SK-N-SH treated with all-trans-retinoic acid at 6 μM for 48 hours (cell line): Measurements from ENCODE around the gene B3GAT3.
"Not testable (repeated sequence)": the region's sequence is repeated elsewhere in the genome, so short reads cannot be mapped to it uniquely, and the experiment has no call there.

Experiments used
- ATAC-seq: fragments of 200-7000 bp; cut with Tn5 transposase; 3 replicates; pipeline ENCODE4 v1.9.1; 2020; ENCODE audit warnings: mild to moderate bottlenecking, moderate library complexity
- CREB5 ChIP-seq: fragments of 250-450 bp; sonication (Bioruptor Pico); IDR thresholded peaks from 2 replicates; pipeline ENCODE4 v1.5.1; 2020; ENCODE audit warnings: low read depth, mild to moderate bottlenecking, moderate library complexity
- CSDC2 ChIP-seq: fragments of 250-450 bp; sonication (Bioruptor Pico); IDR thresholded peaks from 2 replicates; pipeline ENCODE4 v1.5.0; 2020; ENCODE audit warnings: mild to moderate bottlenecking, moderate library complexity
- CSRNP3 ChIP-seq: fragments of 250-450 bp; sonication (Bioruptor Pico); IDR thresholded peaks from 2 replicates; pipeline ENCODE4 v1.5.1; 2021; ENCODE audit warnings: mild to moderate bottlenecking, moderate library complexity
- ESRRG ChIP-seq: fragments of 250-450 bp; sonication (Bioruptor Pico); IDR thresholded peaks from 2 replicates; pipeline ENCODE4 v1.6.1; 2021; ENCODE audit warnings: mild to moderate bottlenecking
- GLIS3 ChIP-seq: fragments of 250-450 bp; sonication (Bioruptor Pico); IDR thresholded peaks from 2 replicates; pipeline ENCODE4 v1.5.0; 2020; ENCODE audit warnings: mild to moderate bottlenecking, moderate library complexity
- ISL1 ChIP-seq: fragments of 250-450 bp; sonication (Bioruptor Pico); IDR thresholded peaks from 2 replicates; pipeline ENCODE4 v2.1.2; 2022; ENCODE audit warnings: mild to moderate bottlenecking, moderate library complexity
- OSR1 ChIP-seq: fragments of 250-450 bp; sonication (Bioruptor Pico); IDR thresholded peaks from 2 replicates; pipeline ENCODE4 v1.8.0; 2022; ENCODE audit warnings: moderate library complexity, mild to moderate bottlenecking, inconsistent platforms
- PATZ1 ChIP-seq: fragments of 250-450 bp; sonication (Bioruptor Pico); IDR thresholded peaks from 2 replicates; pipeline ENCODE4 v1.8.0; 2020; ENCODE audit warnings: mild to moderate bottlenecking, moderate library complexity, borderline replicate concordance
- POU6F1 ChIP-seq: fragments of 250-450 bp; sonication (Bioruptor Pico); IDR thresholded peaks from 2 replicates; pipeline ENCODE4 v1.8.0; 2021; ENCODE audit warnings: low read depth, mild to moderate bottlenecking, moderate library complexity, borderline replicate concordance
- RARB ChIP-seq: fragments of 250-450 bp; sonication (Bioruptor Pico); IDR thresholded peaks from 2 replicates; pipeline ENCODE4 v1.8.0; 2021; ENCODE audit warnings: mild to moderate bottlenecking, moderate library complexity
- SNAI2 ChIP-seq: fragments of 250-450 bp; sonication (Bioruptor Pico); IDR thresholded peaks from 2 replicates; pipeline ENCODE4 v1.5.0; 2020; ENCODE audit warnings: mild to moderate bottlenecking, moderate library complexity
- TOX ChIP-seq: fragments of 250-450 bp; sonication (Bioruptor Pico); IDR thresholded peaks from 2 replicates; pipeline ENCODE4 v1.8.0; 2021; ENCODE audit warnings: mild to moderate bottlenecking, moderate library complexity, borderline replicate concordance
- TSHZ2 ChIP-seq: fragments of 250-450 bp; sonication (Bioruptor Pico); IDR thresholded peaks from 2 replicates; pipeline ENCODE4 v1.5.0; 2020; ENCODE audit warnings: mild to moderate bottlenecking, moderate library complexity
- ZFP3 ChIP-seq: fragments of 250-450 bp; sonication (Bioruptor Pico); IDR thresholded peaks from 2 replicates; pipeline ENCODE4 v1.5.0; 2020; ENCODE audit warnings: mild to moderate bottlenecking, moderate library complexity
- ZFP30 ChIP-seq: fragments of 450-650 bp; formaldehyde crosslinking; IDR thresholded peaks from 2 replicates; pipeline ENCODE4 v1.5.0; 2022; ENCODE audit warnings: mild to moderate bottlenecking, moderate library complexity
- ZNF565 ChIP-seq: fragments of 450-650 bp; formaldehyde crosslinking; conservative IDR thresholded peaks from 2 replicates; pipeline ENCODE4 v1.5.0; 2020; ENCODE audit warnings: low read depth, mild to moderate bottlenecking, moderate library complexity
- ZNF70 ChIP-seq: fragments of 450-650 bp; formaldehyde crosslinking; IDR thresholded peaks from 2 replicates; pipeline ENCODE4 v1.5.0; 2020; ENCODE audit warnings: mild to moderate bottlenecking, moderate library complexity
- ZNF8 ChIP-seq: fragments of 450-650 bp; formaldehyde crosslinking; IDR thresholded peaks from 2 replicates; pipeline ENCODE4 v1.5.0; 2020; ENCODE audit warnings: mild to moderate bottlenecking, moderate library complexity

B3GAT3 gene

GRCh38 chr11:62572431-62572830, 49.4 kb downstream of the B3GAT3 start:
- TF ChIP-seq CREB5 (CRISPR knock-in tag), result no peak
- no peak for TF ChIP-seq RARB (CRISPR knock-in tag)
- no peak for TF ChIP-seq ISL1 (CRISPR knock-in tag)
- TF ChIP-seq OSR1 (CRISPR knock-in tag), result no peak
- no peak for TF ChIP-seq ZNF565 (CRISPR knock-in tag)
- TF ChIP-seq PATZ1 (CRISPR knock-in tag), result no peak
- TF ChIP-seq CSDC2 (CRISPR knock-in tag), result no peak
- no peak for TF ChIP-seq GLIS3 (CRISPR knock-in tag)
- no peak for TF ChIP-seq ZNF70 (CRISPR knock-in tag)
- ATAC-seq, result no peak

GRCh38 chr11:62571493-62571892, 50.3 kb downstream of the B3GAT3 start:
- not testable (repeated sequence) for ATAC-seq

GRCh38 chr11:62570903-62571302, 50.9 kb downstream of the B3GAT3 start:
- ATAC-seq, result not testable (repeated sequence)

GRCh38 chr11:62569611-62570010, 52.2 kb downstream of the B3GAT3 start:
- TF ChIP-seq ZNF8 (CRISPR knock-in tag), result no peak
- TF ChIP-seq CSDC2 (CRISPR knock-in tag), result no peak
- no peak for TF ChIP-seq TSHZ2 (CRISPR knock-in tag)
- TF ChIP-seq ZFP3, result no peak
- no peak for TF ChIP-seq ESRRG (CRISPR knock-in tag)
- no peak for TF ChIP-seq SNAI2
- TF ChIP-seq ZNF565 (CRISPR knock-in tag), result no peak
- no peak for TF ChIP-seq POU6F1 (CRISPR knock-in tag)
- TF ChIP-seq CREB5 (CRISPR knock-in tag), result no peak
- no peak for TF ChIP-seq TOX
- no peak for TF ChIP-seq ZNF70 (CRISPR knock-in tag)
- no peak for TF ChIP-seq ISL1 (CRISPR knock-in tag)
- TF ChIP-seq CSRNP3 (CRISPR knock-in tag), result no peak
- no peak for TF ChIP-seq ZFP30 (CRISPR knock-in tag)
- ATAC-seq, result no peak
